Sigmoid colon (tissue), 4 donors: ENCODE data around the gene CHCHD4.

ENCODE experiments used
- CTCF ChIP-seq, 4 experiments: fragments of 450-650 bp in 3 of 4; fragments of 200-600 bp in 1 of 4; IDR thresholded peaks; one replicate each; pipeline ENCODE4 v1.5.1; 2016 to 2019; ENCODE audit warnings: antibody characterized with exemption in 4 of 4, mild to moderate bottlenecking in 3 of 4, moderate library complexity in 2 of 4
- POLR2A ChIP-seq, 2 donors: fragments of 450-650 bp; IDR thresholded peaks; one replicate each; pipeline ENCODE4 v1.6.1; 2016; ENCODE audit warnings: antibody characterized with exemption in 2 of 2, mild to moderate bottlenecking in 2 of 2, moderate library complexity in 2 of 2
- POLR2AphosphoS5 ChIP-seq, 4 donors: sonication (generic); formaldehyde crosslinking; IDR thresholded peaks; one replicate each; pipeline ENCODE4 v1.6.1; 2017; ENCODE audit warnings: antibody characterized with exemption in 4 of 4

- TF ChIP-seq CTCF (IDR thresholded peaks at IDR 0.05) (no peak), POLR2AphosphoS5 (IDR thresholded peaks at IDR 0.05) (no peak), POLR2A (IDR thresholded peaks at IDR 0.05) (no peak)
Observed at GRCh38 chr3:14134291-14134690, 9.6 kb upstream of the CHCHD4 start.
